HepG2 (cell line): ENCODE data around the gene SYNGR4. TPM values are rescaled to one million over a fixed set of nuclear protein-coding genes. Genes with fewer than 3 reads are reported as not detected.

Source experiments
- ARNT ChIP-seq: fragments of 450-650 bp; IDR thresholded peaks from 2 replicates; pipeline ENCODE4 v1.6.1; 2017
- CBX5 ChIP-seq: sonication (generic); formaldehyde crosslinking; IDR thresholded peaks from 2 replicates; pipeline ENCODE4 v1.4.0; 2020; ENCODE audit warnings: missing genetic modification reagents, borderline replicate concordance
- CCDC6 ChIP-seq: sonication (generic); formaldehyde crosslinking; IDR thresholded peaks from 2 replicates; pipeline ENCODE4 v1.8.1; 2022; ENCODE audit warnings: mild to moderate bottlenecking, missing genetic modification reagents, moderate library complexity
- EEA1 ChIP-seq: sonication (generic); formaldehyde crosslinking; IDR thresholded peaks from 2 replicates; pipeline ENCODE4 v1.5.1; 2020; ENCODE audit warnings: mild to moderate bottlenecking, missing genetic modification reagents, borderline replicate concordance
- GTF2F1 ChIP-seq: fragments of 150-350 bp; IDR thresholded peaks from 2 replicates; pipeline ENCODE4 v1.6.1; 2014; ENCODE audit warnings: low read length
- KAT7 ChIP-seq: IDR thresholded peaks from 2 replicates; pipeline ENCODE4 v1.6.1; 2018; ENCODE audit warnings: borderline replicate concordance, missing compliant biosample characterization
- KDM3A ChIP-seq: IDR thresholded peaks from 2 replicates; pipeline ENCODE4 v1.6.1; 2018; ENCODE audit warnings: low read depth, missing compliant biosample characterization
- KDM5A ChIP-seq: fragments of 200-600 bp; sonication (generic); IDR thresholded peaks from 2 replicates; pipeline ENCODE4 v1.7.0; 2018; ENCODE audit warnings: antibody characterized with exemption, mild to moderate bottlenecking, low read length, borderline replicate concordance
- MIXL1 ChIP-seq: IDR thresholded peaks from 2 replicates; pipeline ENCODE4 v1.6.1; 2016
- MZF1 ChIP-seq: sonication (generic); formaldehyde crosslinking; IDR thresholded peaks from 2 replicates; pipeline ENCODE4 v1.8.1; 2023; ENCODE audit warnings: mild to moderate bottlenecking, missing genetic modification reagents, borderline replicate concordance
- NPAS2 ChIP-seq: sonication (generic); formaldehyde crosslinking; IDR thresholded peaks from 2 replicates; pipeline ENCODE4 v1.8.0; 2022; ENCODE audit warnings: mild to moderate bottlenecking, missing genetic modification reagents, borderline replicate concordance
- RARA ChIP-seq: IDR thresholded peaks from 2 replicates; pipeline ENCODE4 v1.6.1; 2016; ENCODE audit warnings: missing genetic modification reagents, missing compliant biosample characterization
- SALL1 ChIP-seq: sonication (generic); formaldehyde crosslinking; IDR thresholded peaks from 2 replicates; pipeline ENCODE4 v1.8.0; 2022; ENCODE audit warnings: mild to moderate bottlenecking, missing genetic modification reagents
- SATB2 ChIP-seq: sonication (generic); formaldehyde crosslinking; IDR thresholded peaks from 2 replicates; pipeline ENCODE4 v1.5.0; 2020; ENCODE audit warnings: missing genetic modification reagents
- SYNCRIP ChIP-seq: fragments of 200-400 bp; formaldehyde crosslinking; IDR thresholded peaks from 2 replicates; pipeline ENCODE4 v1.6.1; 2018; ENCODE audit warnings: mild to moderate bottlenecking, low read depth, low read length; ENCODE audit not compliant: insufficient read depth
- TAF15 ChIP-seq: fragments of 200-400 bp; formaldehyde crosslinking; IDR thresholded peaks from one replicate; pipeline ENCODE4 v1.6.1; 2018; ENCODE audit warnings: mild to moderate bottlenecking, low read depth, low read length; ENCODE audit not compliant: poor library complexity, severe bottlenecking
- WIZ ChIP-seq: sonication (generic); formaldehyde crosslinking; IDR thresholded peaks from 2 replicates; pipeline ENCODE4 v1.5.1; 2020; ENCODE audit warnings: mild to moderate bottlenecking, missing genetic modification reagents
- ZBTB33 ChIP-seq: sonication (generic); formaldehyde crosslinking; IDR thresholded peaks from 2 replicates; pipeline ENCODE4 v1.4.0; 2020; ENCODE audit warnings: missing genetic modification reagents
- ZBTB7A ChIP-seq: sonication (generic); formaldehyde crosslinking; IDR thresholded peaks from 2 replicates; pipeline ENCODE4 v1.8.0; 2022; ENCODE audit warnings: mild to moderate bottlenecking, missing genetic modification reagents
- ZFX ChIP-seq: sonication (generic); formaldehyde crosslinking; IDR thresholded peaks from 2 replicates; pipeline ENCODE4 v1.4.0; 2020; ENCODE audit warnings: mild to moderate bottlenecking, low read depth, missing genetic modification reagents, moderate library complexity
- ZNF230 ChIP-seq: sonication (generic); formaldehyde crosslinking; IDR thresholded peaks from 2 replicates; pipeline ENCODE4 v1.4.0; 2020; ENCODE audit warnings: mild to moderate bottlenecking, missing genetic modification reagents
- ZNF282 ChIP-seq: fragments of 450-650 bp; IDR thresholded peaks from 2 replicates; pipeline ENCODE4 v1.6.1; 2018; ENCODE audit not compliant: partially characterized antibody
- ZNF30 ChIP-seq: sonication (generic); formaldehyde crosslinking; IDR thresholded peaks from 2 replicates; pipeline ENCODE4 v1.5.0; 2020; ENCODE audit warnings: mild to moderate bottlenecking, missing genetic modification reagents
- ZNF34 ChIP-seq: sonication (generic); formaldehyde crosslinking; IDR thresholded peaks from 2 replicates; pipeline ENCODE4 v1.4.0; 2020; ENCODE audit warnings: mild to moderate bottlenecking, missing genetic modification reagents, borderline replicate concordance
- ZNF414 ChIP-seq: sonication (generic); formaldehyde crosslinking; IDR thresholded peaks from 2 replicates; pipeline ENCODE4 v1.5.0; 2020; ENCODE audit warnings: missing genetic modification reagents
- ZNF501 ChIP-seq: sonication (generic); formaldehyde crosslinking; IDR thresholded peaks from 2 replicates; pipeline ENCODE4 v1.5.1; 2020; ENCODE audit warnings: mild to moderate bottlenecking, moderate library complexity, missing genetic modification reagents
- ZNF558 ChIP-seq: sonication (generic); formaldehyde crosslinking; IDR thresholded peaks from 2 replicates; pipeline ENCODE4 v1.9.0; 2022; ENCODE audit warnings: mild to moderate bottlenecking, missing genetic modification reagents, borderline replicate concordance
- ZNF737 ChIP-seq: sonication (generic); formaldehyde crosslinking; IDR thresholded peaks from 2 replicates; pipeline ENCODE4 v1.5.0; 2020; ENCODE audit warnings: missing genetic modification reagents, mild to moderate bottlenecking, borderline replicate concordance
- ZNF775 ChIP-seq: sonication (generic); formaldehyde crosslinking; IDR thresholded peaks from 2 replicates; pipeline ENCODE4 v1.4.0; 2020; ENCODE audit warnings: missing genetic modification reagents, mild to moderate bottlenecking, moderate library complexity, borderline replicate concordance
- ZNF792 ChIP-seq: IDR thresholded peaks from 2 replicates; pipeline ENCODE4 v1.6.1; 2016
- polyA plus RNA-seq, 8 experiments: library from polyadenylated mRNA; depleted of rRNA in 3 of 8; stranded (reverse) in 7 of 8; unstranded in 1 of 8; fragments of >200 nt; fragmentation: Illumina TruSeq in 4 of 8; extraction: Trizol in 4 of 8; gene quantifications; 2 replicates each; pipeline versions ENCODE4 v1.2.1 to v1.2.3, GENCODE V29; 2011 to 2016; ENCODE audit warnings: low read depth in 4 of 8, missing spikeins in 1 of 8, mixed read lengths in 1 of 8; ENCODE audit not compliant: insufficient read depth in 1 of 8
- total RNA-seq, 5 experiments: library from RNA; depleted of rRNA; stranded (reverse); fragments of >200 nt; fragmentation: Illumina TruSeq; extraction: Trizol; gene quantifications; 2 replicates each; pipeline ENCODE4 v1.2.3, GENCODE V29; 2016; ENCODE audit warnings: low read depth in 1 of 5

The SYNGR4 gene
- total and polyA plus RNA-seq, 2 of the 13 experiments (the other 11 are each of a cell fraction or from before 2014, with no cell fraction given): not detected

GRCh38 chr19:48390188-48391099 lies 26.3 kb downstream of the SYNGR4 start (continued):
- TF ChIP-seq ZNF282: no peak
- no peak for TF ChIP-seq GTF2F1
- TF ChIP-seq SALL1 (CRISPR knock-in tag): peak; percentile 62
- peak; percentile 78; the same call in 1 of the 2 replicates for TF ChIP-seq ZNF414
- no peak for TF ChIP-seq NPAS2 (CRISPR knock-in tag)
- TF ChIP-seq ZNF30 (CRISPR knock-in tag): peak; percentile 73; the same call in 1 of the 2 replicates
- TF ChIP-seq ZBTB33 (CRISPR knock-in tag): no peak
- peak; percentile 64; the same call in 1 of the 2 replicates for TF ChIP-seq ZNF558 (CRISPR knock-in tag)
- no peak; the same call in 1 of the 2 replicates for TF ChIP-seq ZBTB7A (CRISPR knock-in tag)
- peak; percentile 50; the same call in 1 of the 2 replicates for TF ChIP-seq WIZ (CRISPR knock-in tag)
- no peak for TF ChIP-seq SYNCRIP
- TF ChIP-seq KAT7: peak; percentile 83
- TF ChIP-seq EEA1 (CRISPR knock-in tag): no peak
- TF ChIP-seq MZF1 (CRISPR knock-in tag): no peak
- 0 out of 2 replicates have a peak, but pooled peaks have one; percentile 25 for TF ChIP-seq CBX5 (CRISPR knock-in tag)
- TF ChIP-seq ZFX (CRISPR knock-in tag): peak; percentile 100
- no peak for TF ChIP-seq ZNF775
- TF ChIP-seq CCDC6 (CRISPR knock-in tag): no peak; the same call in 1 of the 2 replicates
- no peak for TF ChIP-seq KDM3A (CRISPR knock-in tag)
- TF ChIP-seq ZNF230 (CRISPR knock-in tag): no peak; the same call in 1 of the 2 replicates
- TF ChIP-seq KDM5A: no peak
- TF ChIP-seq TAF15: no peak
- TF ChIP-seq ZNF34 (CRISPR knock-in tag): 0 out of 2 replicates have a peak, but pooled peaks have one; percentile 66
- no peak for TF ChIP-seq MIXL1
- peak; percentile 38 for TF ChIP-seq RARA (CRISPR knock-in tag)
- TF ChIP-seq ARNT: no peak
- no peak for TF ChIP-seq ZNF792
- peak; percentile 41; the same call in 1 of the 2 replicates for TF ChIP-seq ZNF501 (CRISPR knock-in tag)
- TF ChIP-seq ZNF737: no peak
- no peak for TF ChIP-seq SATB2 (CRISPR knock-in tag)
